Breast epithelium (tissue), 4 donors: ENCODE measurements around the gene DDIT3. TPM values are rescaled to one million over a fixed set of nuclear protein-coding genes. Genes with fewer than 3 reads are reported as not detected.

Experiments used
- DNase-seq, 2 donors: peaks; one replicate each; pipeline ENCODE4 v3.0.0-alpha.2; 2019; ENCODE audit warnings: low spot score in 2 of 2
- H3K27ac ChIP-seq, 2 donors: fragments of 200-600 bp; sonication (generic) in 1 of 2; one replicate each; pipeline ENCODE4 v1.5.1; 2016 to 2019; ENCODE audit warnings: mild to moderate bottlenecking in 1 of 2
- H3K27me3 ChIP-seq, 2 donors: fragments of 200-600 bp; sonication (generic) in 1 of 2; one replicate each; pipeline versions ENCODE4 v1.5.1 to v1.6.0; 2017 to 2019; ENCODE audit warnings: control low read depth in 1 of 2, mild to moderate bottlenecking in 1 of 2
- H3K36me3 ChIP-seq: fragments of 200-600 bp; one replicate; pipeline ENCODE4 v1.5.1; 2019
- H3K4me1 ChIP-seq, 2 donors: fragments of 200-600 bp; sonication (generic); one replicate each; pipeline ENCODE4 v1.5.1; 2016 to 2019; ENCODE audit warnings: control low read depth in 1 of 2
- H3K4me3 ChIP-seq, 3 donors: fragments of 200-600 bp; sonication (generic); 1 replicate in 2 of 3; 2 replicates in 1 of 3; pipeline ENCODE4 v1.5.1; 2016 to 2019; ENCODE audit warnings: mild to moderate bottlenecking in 3 of 3, moderate library complexity in 2 of 3
- H3K9me3 ChIP-seq, 2 donors: fragments of 200-600 bp; sonication (generic) in 1 of 2; one replicate each; pipeline ENCODE4 v1.5.1; 2016 to 2019; ENCODE audit warnings: control low read depth in 1 of 2
- CTCF ChIP-seq, 3 donors: fragments of 450-650 bp; IDR thresholded peaks; one replicate each; pipeline ENCODE4 v1.5.1; 2016 to 2017; ENCODE audit warnings: antibody characterized with exemption in 3 of 3, mild to moderate bottlenecking in 3 of 3, moderate library complexity in 3 of 3
- POLR2A ChIP-seq: fragments of 450-650 bp; IDR thresholded peaks from one replicate; pipeline ENCODE4 v1.6.1; 2016; ENCODE audit warnings: antibody characterized with exemption, mild to moderate bottlenecking, moderate library complexity
- POLR2AphosphoS5 ChIP-seq, 3 donors: sonication (generic); formaldehyde crosslinking; IDR thresholded peaks; one replicate each; pipeline ENCODE4 v1.6.1; 2017; ENCODE audit warnings: antibody characterized with exemption in 3 of 3
- intact Hi-C: fragments of 100-400 bp; cut with DNase I; formaldehyde crosslinking; loops from one replicate; pipeline ENCODE4 v1.15.1; 2023; ENCODE audit warnings: low total_unique reads
- total RNA-seq, 3 donors: library from RNA; depleted of rRNA; stranded (reverse); fragments of >200 nt; gene quantifications; one replicate each; pipeline ENCODE4 v1.1.0, GENCODE V29; 2016

Gene DDIT3
- total RNA-seq, 3 donors from 2014 or later, result 39.0 to 58.4 (median 51.2) TPM

DNA sequence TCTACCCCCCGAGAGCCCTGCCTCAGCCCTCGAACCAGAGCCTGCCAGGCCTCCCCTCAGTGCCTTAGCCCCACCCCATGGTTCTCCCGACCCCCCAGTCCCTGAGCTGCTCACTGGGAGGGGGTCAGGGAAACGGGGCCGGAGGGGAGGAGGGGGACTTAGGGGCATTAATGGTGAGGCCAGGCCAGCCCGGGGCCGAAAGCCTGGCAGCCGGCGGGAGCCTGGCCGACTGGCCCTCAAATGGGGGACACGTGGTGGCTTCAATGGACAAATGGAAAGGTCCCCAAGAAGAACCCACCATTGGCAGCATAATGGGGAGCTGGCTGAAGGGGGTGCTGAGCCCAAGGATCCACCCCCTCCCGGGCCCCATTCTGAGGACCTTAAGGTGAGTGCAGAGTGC lies 7.9 kb upstream of the DDIT3 start:
- Histone ChIP-seq H3K36me3 (peaks cover 4% of the 10 kb centered on the region), H3K9me3 (no peaks in the 10 kb centered on the region), H3K27ac (no peak overlapping the region), H3K4me1 (peaks cover 0 to 17% of the 10 kb centered on the region in 2 donors), H3K27me3 (no peaks in the 10 kb centered on the region), H3K4me3 (no peak overlapping the region)
- intact Hi-C loops, result no loop called here
- TF ChIP-seq CTCF (IDR thresholded peaks at IDR 0.05), result no peak
- no peak for TF ChIP-seq POLR2A
- no peak for TF ChIP-seq POLR2AphosphoS5 (IDR thresholded peaks at IDR 0.05)
- no peak for DNase-seq

- no peaks in the 10 kb centered on the region for H3K9me3 ChIP-seq
- H3K4me3 ChIP-seq, result no peak overlapping the region
- peaks cover 0 to 18% of the 10 kb centered on the region in 2 donors for H3K4me1 ChIP-seq
- H3K27ac ChIP-seq, result no peak overlapping the region
- TF ChIP-seq POLR2AphosphoS5 (IDR thresholded peaks at IDR 0.05), result no peak
- TF ChIP-seq CTCF (IDR thresholded peaks at IDR 0.05), result no peak
- TF ChIP-seq POLR2A, result no peak
- no peak for DNase-seq
- intact Hi-C loops, result no loop called here
- H3K27me3 ChIP-seq, result no peaks in the 10 kb centered on the region
- H3K36me3 ChIP-seq, result peaks cover 2% of the 10 kb centered on the region
These were observed 6.9 kb upstream of the DDIT3 start for GRCh38 chr12:57527184-57527583.

GRCh38 chr12:57526477-57527126 lies 6.3 kb upstream of the DDIT3 start:
- TF ChIP-seq CTCF (IDR thresholded peaks at IDR 0.05), result no peak
- no peak for TF ChIP-seq POLR2A
- no peak for TF ChIP-seq POLR2AphosphoS5 (IDR thresholded peaks at IDR 0.05)
- Histone ChIP-seq H3K4me1 (peaks cover under 1 to 23% of the 10 kb centered on the region in 2 donors), H3K27me3 (no peaks in the 10 kb centered on the region), H3K36me3 (no peaks in the 10 kb centered on the region), H3K27ac (no peak overlapping the region), H3K9me3 (no peaks in the 10 kb centered on the region), H3K4me3 (no peak overlapping the region)
- DNase-seq, result no peak
- intact Hi-C loops, result no loop called here

DNA sequence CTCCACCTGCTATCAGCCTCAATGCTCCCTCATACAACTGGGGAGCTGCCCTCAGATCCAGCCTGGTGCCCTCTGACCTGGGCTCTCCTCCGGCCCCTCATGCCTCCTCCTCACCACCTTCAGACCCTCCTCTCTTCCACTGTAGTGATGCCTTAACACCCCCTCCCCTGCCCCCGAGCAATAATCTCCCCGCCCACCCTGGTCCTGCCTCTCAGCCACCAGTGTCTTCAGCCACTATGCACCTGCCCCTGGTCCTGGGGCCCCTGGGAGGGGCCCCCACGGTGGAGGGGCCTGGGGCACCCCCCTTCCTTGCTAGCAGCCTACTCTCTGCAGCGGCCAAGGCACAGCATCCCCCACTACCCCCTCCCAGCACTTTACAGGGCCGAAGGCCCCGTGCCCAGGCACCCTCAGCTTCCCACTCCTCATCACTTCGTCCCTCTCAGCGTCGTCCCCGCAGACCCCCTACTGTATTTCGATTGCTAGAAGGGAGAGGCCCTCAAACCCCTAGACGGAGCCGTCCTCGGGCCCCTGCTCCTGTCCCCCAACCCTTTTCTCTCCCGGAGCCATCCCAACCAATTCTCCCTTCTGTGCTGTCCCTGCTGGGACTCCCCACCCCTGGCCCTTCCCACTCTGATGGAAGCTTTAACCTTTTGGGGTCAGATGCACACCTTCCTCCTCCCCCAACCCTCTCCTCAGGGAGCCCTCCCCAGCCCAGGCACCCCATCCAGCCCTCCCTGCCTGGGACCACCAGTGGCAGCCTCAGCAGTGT lies 5.5 kb upstream of the DDIT3 start:
- intact Hi-C loops, result no loop called here
- TF ChIP-seq POLR2AphosphoS5 (IDR thresholded peaks at IDR 0.05) (no peak), CTCF (IDR thresholded peaks at IDR 0.05) (no peak), POLR2A (no peak)
- DNase-seq, result no peak
- Histone ChIP-seq H3K27me3 (no peaks in the 10 kb centered on the region), H3K4me3 (peak overlapping the region in 1 of 3 donors; percentile 93), H3K27ac (peak overlapping the region in 1 of 2 donors; percentile 6), H3K9me3 (no peaks in the 10 kb centered on the region), H3K36me3 (no peaks in the 10 kb centered on the region), H3K4me1 (peaks cover 7 to 30% of the 10 kb centered on the region in 2 donors)
